HG03354 (cell line): ENCODE data around the gene ZNF609.
"Not testable (repeated sequence)": the region's sequence is repeated elsewhere in the genome, so short reads cannot be mapped to it uniquely, and the experiment has no call there.

Experiments
- ATAC-seq: cut with Tn5 transposase; IDR thresholded peaks from one replicate; pipeline ENCODE4 v1.9.1; 2021; ENCODE audit warnings: mild to moderate bottlenecking; ENCODE audit not compliant: unreplicated experiment, poor library complexity, severe bottlenecking

Gene ZNF609

GRCh38 chr15:64635499-64636495 is 175.4 kb downstream of the ZNF609 start:
- no peak for ATAC-seq

- ATAC-seq, result no peak
Measured at GRCh38 chr15:64636556-64636955, 176.2 kb downstream of the ZNF609 start.

DNA sequence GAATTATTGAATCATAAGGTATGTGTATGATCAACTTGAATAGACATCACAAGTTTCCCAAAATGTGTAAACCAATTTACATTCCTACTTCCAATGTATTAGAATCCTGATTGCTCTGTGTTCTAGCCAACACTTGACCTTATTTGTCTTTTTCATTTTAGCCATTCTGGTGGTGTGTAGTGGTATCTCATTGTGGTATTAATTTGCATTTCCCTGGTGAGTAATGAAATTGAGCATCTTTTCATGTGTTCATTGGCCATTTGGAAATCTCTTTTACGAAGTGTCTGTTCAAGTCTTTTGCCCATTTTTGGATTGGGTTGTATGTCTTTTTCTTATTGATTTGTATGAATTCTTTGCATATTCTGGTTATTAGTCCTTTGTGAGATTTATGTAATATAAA is 177.0 kb downstream of the ZNF609 start:
- no peak for ATAC-seq

- ATAC-seq, result not testable (repeated sequence)
Measured at GRCh38 chr15:64639744-64640143, 179.4 kb downstream of the ZNF609 start.

GRCh38 chr15:64640146-64640871 is 179.9 kb downstream of the ZNF609 start:
- ATAC-seq, result no peak

GRCh38 chr15:64642875-64643274 is 182.5 kb downstream of the ZNF609 start:
- ATAC-seq, result no peak

DNA sequence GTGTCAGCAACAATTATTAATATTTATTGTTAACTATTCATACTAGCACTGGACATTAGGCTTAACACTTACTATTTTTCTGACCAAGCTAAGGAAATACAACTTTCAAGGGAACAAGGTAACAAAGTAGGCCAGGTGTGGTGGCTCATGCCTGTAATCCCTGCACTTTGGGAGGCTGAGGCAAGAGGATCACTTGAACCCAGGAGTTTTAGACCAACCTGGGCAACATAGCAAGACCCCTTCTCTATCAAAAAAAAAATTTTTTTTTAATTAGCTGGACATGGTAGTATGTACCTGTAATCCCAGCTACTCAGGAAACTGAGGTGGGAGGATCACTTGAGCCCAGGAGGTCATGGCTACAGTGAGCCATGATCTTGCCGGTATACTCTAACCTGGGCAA is 183.3 kb downstream of the ZNF609 start:
- ATAC-seq, result no peak

DNA sequence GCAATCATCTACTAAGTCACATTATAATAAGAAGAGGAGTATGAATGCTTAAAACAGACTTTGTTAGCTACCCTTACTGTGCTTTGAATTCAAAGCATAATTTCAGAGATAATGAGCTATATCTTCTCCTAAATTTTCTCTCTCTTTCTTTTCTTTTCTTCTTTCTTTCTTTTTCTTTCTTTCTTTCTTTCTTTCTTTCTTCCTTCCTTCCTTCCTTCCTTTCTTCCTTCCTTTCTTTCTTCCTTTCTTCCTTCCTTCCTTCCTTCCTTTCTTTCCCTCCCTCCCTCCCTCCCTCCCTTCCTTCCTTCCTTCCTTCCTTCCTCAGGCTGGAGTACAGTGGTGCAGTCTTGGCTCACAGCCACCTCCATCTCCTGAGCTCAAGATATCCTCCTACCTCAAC is 184.4 kb downstream of the ZNF609 start:
- not testable (repeated sequence) for ATAC-seq

- no peak for ATAC-seq
Measured at GRCh38 chr15:64645995-64646394, 185.6 kb downstream of the ZNF609 start.

DNA sequence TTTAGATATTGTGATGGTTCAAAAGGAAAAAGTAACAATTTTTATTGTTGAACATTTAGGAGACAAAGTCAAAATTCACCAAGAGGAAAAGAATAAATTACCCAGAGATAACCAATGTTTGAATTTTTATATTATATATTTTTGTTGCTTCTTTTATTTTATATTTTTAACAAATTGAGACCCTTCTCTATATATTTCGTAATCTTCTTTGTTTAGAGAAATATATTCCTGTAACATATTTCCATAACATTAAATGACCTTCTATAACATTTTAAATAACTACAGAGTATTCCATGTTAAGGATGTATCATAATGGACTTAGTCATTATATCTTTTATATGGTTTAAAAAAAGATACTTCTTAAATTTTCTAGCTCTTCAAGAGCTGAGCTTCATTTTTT is 187.0 kb downstream of the ZNF609 start:
- ATAC-seq, result no peak

GRCh38 chr15:64650552-64650951 is 190.2 kb downstream of the ZNF609 start:
- no peak for ATAC-seq

DNA sequence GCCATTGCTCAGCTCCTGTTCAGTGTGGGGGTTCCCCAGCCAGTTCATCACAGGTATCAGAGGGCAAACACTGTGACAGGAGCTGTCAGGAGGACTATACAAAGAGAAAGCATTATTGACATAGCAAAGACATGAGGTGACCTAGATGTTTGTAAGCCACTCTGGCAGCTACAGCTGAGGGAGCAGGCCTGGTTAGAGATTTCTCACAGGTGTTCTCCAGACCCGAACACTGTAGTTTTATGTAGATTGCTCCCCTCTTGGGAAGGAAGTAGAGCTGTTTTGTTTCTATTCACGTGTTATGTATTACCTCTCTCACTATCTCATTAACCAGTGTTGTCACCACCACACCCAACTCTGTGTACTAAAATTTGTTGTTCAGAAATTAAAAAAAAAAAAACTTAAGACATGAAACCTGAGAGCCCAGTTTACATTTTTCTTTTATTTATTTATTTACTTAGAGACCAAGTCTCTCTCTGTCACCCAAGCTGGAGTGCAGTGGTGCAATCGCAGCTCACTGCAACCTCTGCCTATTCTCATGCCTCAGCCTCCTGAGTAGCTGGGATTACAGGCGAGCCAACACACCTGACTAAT is 191.3 kb downstream of the ZNF609 start:
- ATAC-seq, result peak; percentile 86

- no peak for ATAC-seq
Measured at GRCh38 chr15:64653757-64654156, 193.4 kb downstream of the ZNF609 start.

GRCh38 chr15:64656508-64656907 is 196.1 kb downstream of the ZNF609 start:
- no peak for ATAC-seq

DNA sequence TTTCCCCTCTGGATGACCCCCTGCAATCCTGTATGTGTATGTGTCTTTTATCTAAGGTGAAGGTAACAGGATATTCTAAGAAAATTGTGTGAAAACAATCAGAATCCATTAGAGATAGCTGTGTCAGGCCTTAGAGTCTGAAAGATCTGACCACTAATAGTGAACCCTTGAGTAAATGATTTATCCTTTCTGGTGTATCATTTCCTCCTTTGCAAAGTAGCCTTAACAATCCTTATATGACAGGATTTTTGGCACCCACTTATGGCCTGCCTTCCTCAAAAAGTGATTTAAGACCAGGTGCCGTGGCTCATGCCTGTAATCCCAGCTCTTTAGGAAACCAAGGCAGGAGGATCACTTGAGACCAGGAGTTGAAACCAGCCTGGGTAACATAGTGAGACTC is 204.8 kb downstream of the ZNF609 start:
- peak; percentile 95 for ATAC-seq

DNA sequence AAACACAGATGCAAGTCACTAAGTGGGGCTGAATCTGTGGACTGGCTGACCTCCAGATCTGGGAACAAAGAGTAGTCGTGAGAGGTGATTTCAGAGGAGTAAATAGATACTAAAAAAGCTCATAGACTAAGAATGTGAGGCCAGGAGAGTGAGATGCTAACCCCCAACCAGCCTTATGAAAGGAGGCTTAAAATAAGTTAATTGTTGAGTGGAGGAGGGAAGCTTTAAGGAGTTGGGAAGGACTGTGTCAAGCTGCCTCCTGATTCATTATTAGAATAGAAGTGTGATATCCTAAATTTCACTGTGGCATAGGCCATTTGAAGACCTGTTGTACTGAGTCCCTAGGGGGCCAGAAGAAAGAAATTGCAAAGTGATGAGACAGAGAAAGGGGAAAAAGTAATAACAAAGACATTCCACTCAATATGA is 207.4 kb downstream of the ZNF609 start:
- no peak for ATAC-seq

- ATAC-seq, result no peak
Measured at GRCh38 chr15:64673866-64674265, 213.5 kb downstream of the ZNF609 start.

- ATAC-seq, result no peak
Measured at GRCh38 chr15:64678126-64678819, 217.9 kb downstream of the ZNF609 start.

DNA sequence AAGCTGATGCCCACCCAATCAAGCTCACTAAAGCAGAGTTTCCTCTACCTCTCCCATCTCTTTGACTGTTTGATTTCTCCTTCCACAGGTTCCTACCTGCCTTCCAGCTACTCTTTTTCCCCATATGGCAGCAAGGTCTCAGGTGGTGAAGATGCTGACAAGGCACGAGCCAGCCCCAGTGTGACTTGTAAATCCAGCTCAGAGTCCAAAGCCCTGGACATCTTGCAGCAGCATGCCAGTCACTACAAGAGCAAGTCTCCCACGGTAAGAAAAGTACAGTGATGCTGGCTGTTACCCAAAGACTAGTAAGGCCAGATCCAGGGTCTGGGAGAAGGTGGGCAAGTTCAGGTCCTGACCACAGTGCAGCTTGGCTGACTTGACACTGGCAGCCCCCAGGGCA is 219.7 kb downstream of the ZNF609 start:
- ATAC-seq, result no peak
